ENCODE measurements around the gene SGSM1. TPM values are rescaled to one million over a fixed set of nuclear protein-coding genes. Genes with fewer than 3 reads are reported as not detected.
A peak's percentile ranks its signal among the peaks of the same experiment; 100 is the strongest.

The SGSM1 gene
- total RNA-seq, 1 experiment from 2014 or later = not detected

- Histone ChIP-seq H3K36me3 (ENCODE audit: insufficient read depth, low read length) (no peaks in the 10 kb centered on the region), H3K27ac (ENCODE audit: low read length) (no peak overlapping the region), H3K79me2 (ENCODE audit: low read length) (no peaks in the 10 kb centered on the region), H2AFZ (ENCODE audit: low read length) (no peak overlapping the region), H3K9ac (ENCODE audit: low read length) (no peak overlapping the region), H3K4me1 (ENCODE audit: low read length) (no peaks in the 10 kb centered on the region), H3K4me3 (ENCODE audit: low read length) (no peak overlapping the region), H3K9me2 (replicated peaks; ENCODE audit: insufficient read depth, low read length) (no peaks in the 10 kb centered on the region), H4K20me1 (ENCODE audit: insufficient read depth, low read depth, low read length) (no peaks in the 10 kb centered on the region), H3K4me2 (ENCODE audit: low read depth, low read length, poor library complexity, severe bottlenecking) (no peak overlapping the region), H3K27me3 (ENCODE audit: low read length) (no peaks in the 10 kb centered on the region), H3K9me3 (ENCODE audit: low read length) (no peaks in the 10 kb centered on the region)
- DNase-seq = peak; percentile 80
Observed at GRCh38 chr22:24938741-24939341, 132.8 kb downstream of the SGSM1 start.

GRCh38 chr22:24942301-24942700, 136.3 kb downstream of the SGSM1 start:
- H4K20me1 ChIP-seq (ENCODE audit: insufficient read depth, low read depth, low read length) = no peaks in the 10 kb centered on the region
- no peak for DNase-seq
- H3K4me3 ChIP-seq (ENCODE audit: low read length) = no peak overlapping the region
- no peaks in the 10 kb centered on the region for H3K9me3 ChIP-seq (ENCODE audit: low read length)
- H2AFZ ChIP-seq (ENCODE audit: low read length) = no peak overlapping the region
- no peak overlapping the region for H3K4me2 ChIP-seq (ENCODE audit: low read depth, low read length, poor library complexity, severe bottlenecking)
- H3K27ac ChIP-seq (ENCODE audit: low read length) = no peak overlapping the region
- no peaks in the 10 kb centered on the region for H3K79me2 ChIP-seq (ENCODE audit: low read length)
- no peaks in the 10 kb centered on the region for H3K36me3 ChIP-seq (ENCODE audit: insufficient read depth, low read length)
- H3K4me1 ChIP-seq (ENCODE audit: low read length) = no peaks in the 10 kb centered on the region
- no peak overlapping the region for H3K9ac ChIP-seq (ENCODE audit: low read length)
- H3K27me3 ChIP-seq (ENCODE audit: low read length) = no peaks in the 10 kb centered on the region
- no peaks in the 10 kb centered on the region for H3K9me2 ChIP-seq (replicated peaks; ENCODE audit: insufficient read depth, low read length)

- no peaks in the 10 kb centered on the region for H4K20me1 ChIP-seq (ENCODE audit: insufficient read depth, low read depth, low read length)
Observed at GRCh38 chr22:24944217-24944937, 138.4 kb downstream of the SGSM1 start.

GRCh38 chr22:24945430-24945829, 139.4 kb downstream of the SGSM1 start:
- Histone ChIP-seq H3K27me3 (ENCODE audit: low read length) (no peaks in the 10 kb centered on the region), H3K9me2 (replicated peaks; ENCODE audit: insufficient read depth, low read length) (no peaks in the 10 kb centered on the region), H3K4me1 (ENCODE audit: low read length) (no peaks in the 10 kb centered on the region), H3K9ac (ENCODE audit: low read length) (no peak overlapping the region), H3K9me3 (ENCODE audit: low read length) (no peaks in the 10 kb centered on the region), H4K20me1 (ENCODE audit: insufficient read depth, low read depth, low read length) (no peaks in the 10 kb centered on the region), H3K79me2 (ENCODE audit: low read length) (no peaks in the 10 kb centered on the region), H3K4me2 (ENCODE audit: low read depth, low read length, poor library complexity, severe bottlenecking) (no peak overlapping the region), H3K4me3 (ENCODE audit: low read length) (no peak overlapping the region), H3K27ac (ENCODE audit: low read length) (no peak overlapping the region), H2AFZ (ENCODE audit: low read length) (no peak overlapping the region), H3K36me3 (ENCODE audit: insufficient read depth, low read length) (no peaks in the 10 kb centered on the region)
- DNase-seq = no peak

More at GRCh38 chr22:24944217-24944937, 138.4 kb downstream of the SGSM1 start:
- H3K36me3 ChIP-seq (ENCODE audit: insufficient read depth, low read length) = no peaks in the 10 kb centered on the region
- H3K4me1 ChIP-seq (ENCODE audit: low read length) = no peaks in the 10 kb centered on the region
- H3K27ac ChIP-seq (ENCODE audit: low read length) = no peak overlapping the region
- no peak overlapping the region for H3K4me3 ChIP-seq (ENCODE audit: low read length)
- DNase-seq = no peak
- H3K9me3 ChIP-seq (ENCODE audit: low read length) = no peaks in the 10 kb centered on the region
- H3K9ac ChIP-seq (ENCODE audit: low read length) = no peak overlapping the region
- H3K4me2 ChIP-seq (ENCODE audit: low read depth, low read length, poor library complexity, severe bottlenecking) = no peak overlapping the region
- H3K9me2 ChIP-seq (replicated peaks; ENCODE audit: insufficient read depth, low read length) = no peaks in the 10 kb centered on the region
- H3K27me3 ChIP-seq (ENCODE audit: low read length) = no peaks in the 10 kb centered on the region
- H2AFZ ChIP-seq (ENCODE audit: low read length) = no peak overlapping the region
- H3K79me2 ChIP-seq (ENCODE audit: low read length) = no peaks in the 10 kb centered on the region

GRCh38 chr22:24947383-24947782, 141.4 kb downstream of the SGSM1 start:
- Histone ChIP-seq H2AFZ (ENCODE audit: low read length) (no peak overlapping the region), H3K27me3 (ENCODE audit: low read length) (no peaks in the 10 kb centered on the region), H3K79me2 (ENCODE audit: low read length) (no peaks in the 10 kb centered on the region), H3K27ac (ENCODE audit: low read length) (no peak overlapping the region), H3K36me3 (ENCODE audit: insufficient read depth, low read length) (no peaks in the 10 kb centered on the region), H3K9me3 (ENCODE audit: low read length) (no peaks in the 10 kb centered on the region), H3K9ac (ENCODE audit: low read length) (no peak overlapping the region), H3K4me2 (ENCODE audit: low read depth, low read length, poor library complexity, severe bottlenecking) (no peak overlapping the region), H3K9me2 (replicated peaks; ENCODE audit: insufficient read depth, low read length) (no peaks in the 10 kb centered on the region), H3K4me1 (ENCODE audit: low read length) (no peaks in the 10 kb centered on the region), H3K4me3 (ENCODE audit: low read length) (no peak overlapping the region), H4K20me1 (ENCODE audit: insufficient read depth, low read depth, low read length) (no peaks in the 10 kb centered on the region)
- DNase-seq = no peak

GRCh38 chr22:24947881-24948280, 141.9 kb downstream of the SGSM1 start:
- Histone ChIP-seq H2AFZ (ENCODE audit: low read length) (no peak overlapping the region), H3K4me2 (ENCODE audit: low read depth, low read length, poor library complexity, severe bottlenecking) (no peak overlapping the region), H3K79me2 (ENCODE audit: low read length) (no peaks in the 10 kb centered on the region), H3K9ac (ENCODE audit: low read length) (no peak overlapping the region), H3K36me3 (ENCODE audit: insufficient read depth, low read length) (no peaks in the 10 kb centered on the region), H3K4me3 (ENCODE audit: low read length) (no peak overlapping the region), H3K9me2 (replicated peaks; ENCODE audit: insufficient read depth, low read length) (no peaks in the 10 kb centered on the region), H3K27ac (ENCODE audit: low read length) (no peak overlapping the region), H4K20me1 (ENCODE audit: insufficient read depth, low read depth, low read length) (no peaks in the 10 kb centered on the region), H3K27me3 (ENCODE audit: low read length) (no peaks in the 10 kb centered on the region), H3K4me1 (ENCODE audit: low read length) (no peaks in the 10 kb centered on the region), H3K9me3 (ENCODE audit: low read length) (no peaks in the 10 kb centered on the region)
- DNase-seq = no peak

- no peak overlapping the region for H3K4me2 ChIP-seq (ENCODE audit: low read depth, low read length, poor library complexity, severe bottlenecking)
- H3K4me1 ChIP-seq (ENCODE audit: low read length) = no peaks in the 10 kb centered on the region
- H3K9me2 ChIP-seq (replicated peaks; ENCODE audit: insufficient read depth, low read length) = no peaks in the 10 kb centered on the region
- no peaks in the 10 kb centered on the region for H3K9me3 ChIP-seq (ENCODE audit: low read length)
- no peaks in the 10 kb centered on the region for H3K27me3 ChIP-seq (ENCODE audit: low read length)
- no peak overlapping the region for H3K4me3 ChIP-seq (ENCODE audit: low read length)
- DNase-seq = no peak
- no peaks in the 10 kb centered on the region for H3K79me2 ChIP-seq (ENCODE audit: low read length)
- H3K27ac ChIP-seq (ENCODE audit: low read length) = no peak overlapping the region
- no peaks in the 10 kb centered on the region for H3K36me3 ChIP-seq (ENCODE audit: insufficient read depth, low read length)
- no peak overlapping the region for H3K9ac ChIP-seq (ENCODE audit: low read length)
- H4K20me1 ChIP-seq (ENCODE audit: insufficient read depth, low read depth, low read length) = no peaks in the 10 kb centered on the region
- no peak overlapping the region for H2AFZ ChIP-seq (ENCODE audit: low read length)
Observed at GRCh38 chr22:24948356-24949202, 142.6 kb downstream of the SGSM1 start.

GRCh38 chr22:24950272-24950902, 144.4 kb downstream of the SGSM1 start:
- H2AFZ ChIP-seq (ENCODE audit: low read length) = no peak overlapping the region
- no peaks in the 10 kb centered on the region for H3K27me3 ChIP-seq (ENCODE audit: low read length)

More at GRCh38 chr22:24950272-24950902, 144.4 kb downstream of the SGSM1 start:
- H3K4me1 ChIP-seq (ENCODE audit: low read length) = no peaks in the 10 kb centered on the region
- H3K9ac ChIP-seq (ENCODE audit: low read length) = no peak overlapping the region
- no peaks in the 10 kb centered on the region for H3K36me3 ChIP-seq (ENCODE audit: insufficient read depth, low read length)
- no peak overlapping the region for H3K4me2 ChIP-seq (ENCODE audit: low read depth, low read length, poor library complexity, severe bottlenecking)
- no peak for DNase-seq
- no peak overlapping the region for H3K4me3 ChIP-seq (ENCODE audit: low read length)
- no peak overlapping the region for H3K27ac ChIP-seq (ENCODE audit: low read length)
- no peaks in the 10 kb centered on the region for H3K79me2 ChIP-seq (ENCODE audit: low read length)
- H4K20me1 ChIP-seq (ENCODE audit: insufficient read depth, low read depth, low read length) = no peaks in the 10 kb centered on the region
- no peaks in the 10 kb centered on the region for H3K9me3 ChIP-seq (ENCODE audit: low read length)
- H3K9me2 ChIP-seq (replicated peaks; ENCODE audit: insufficient read depth, low read length) = no peaks in the 10 kb centered on the region

All from Karpas-422 (cell line).